Smooth muscle cell (in vitro differentiated cells): ENCODE measurements around the gene PSMB8. TPM values are rescaled to one million over a fixed set of nuclear protein-coding genes. Genes with fewer than 3 reads are reported as not detected.

Experiments used
- DNase-seq: peaks from one replicate; lab custom pipeline; 2025; ENCODE audit not compliant: unreplicated experiment; lab: John Stamatoyannopoulos, UW
- H2AFZ ChIP-seq: fragments of 200-600 bp; sonication (generic); 2 replicates; pipeline ENCODE4 v1.6.0; 2016; ENCODE audit warnings: antibody characterized with exemption, low read depth, mild to moderate bottlenecking
- H3F3A ChIP-seq: fragments of 200-600 bp; sonication (generic); 2 replicates; pipeline ENCODE4 v1.6.0; 2017; ENCODE audit warnings: antibody characterized with exemption, low read depth
- H3K27ac ChIP-seq: fragments of 200-600 bp; sonication (generic); 2 replicates; pipeline ENCODE4 v1.5.1; 2016; ENCODE audit warnings: low read depth, mild to moderate bottlenecking
- H3K27me3 ChIP-seq: fragments of 200-600 bp; sonication (generic); 2 replicates; pipeline ENCODE4 v1.6.1; 2016; ENCODE audit warnings: low read depth, mild to moderate bottlenecking
- H3K36me3 ChIP-seq: fragments of 200-600 bp; sonication (generic); 2 replicates; pipeline ENCODE4 v1.5.1; 2016; ENCODE audit warnings: low read depth
- H3K4me1 ChIP-seq: fragments of 200-600 bp; sonication (generic); 2 replicates; pipeline ENCODE4 v1.5.1; 2016; ENCODE audit warnings: low read depth
- H3K4me2 ChIP-seq: fragments of 200-600 bp; sonication (generic); 2 replicates; pipeline ENCODE4 v1.6.0; 2016; ENCODE audit warnings: mild to moderate bottlenecking
- H3K4me3 ChIP-seq: fragments of 200-600 bp; sonication (generic); 2 replicates; pipeline ENCODE4 v1.5.1; 2016; ENCODE audit warnings: mild to moderate bottlenecking
- H3K79me2 ChIP-seq: fragments of 200-600 bp; sonication (generic); 2 replicates; pipeline ENCODE4 v1.6.0; 2016; ENCODE audit warnings: low read depth, mild to moderate bottlenecking
- H3K9ac ChIP-seq: fragments of 200-600 bp; sonication (generic); 2 replicates; pipeline ENCODE4 v1.6.0; 2016; ENCODE audit warnings: low read depth
- H3K9me3 ChIP-seq: fragments of 200-600 bp; sonication (generic); replicated peaks from 2 replicates; pipeline ENCODE4 v1.5.1; 2016; ENCODE audit warnings: low read depth
- H4K20me1 ChIP-seq: fragments of 200-600 bp; sonication (generic); 2 replicates; pipeline ENCODE4 v1.6.0; 2016; ENCODE audit warnings: low read depth
- WGBS: methylation state at CpG from one replicate; pipeline ENCODE4 v1.1.7; 2016; ENCODE audit warnings: low lambda C conversion rate; 5-methylcytosine and 5-hydroxymethylcytosine counted together
- polyA plus RNA-seq: library from polyadenylated mRNA; unstranded; fragments of >200 nt; fragmentation: Nextera tagmentation; extraction: Ambion mirVana; gene quantifications from 2 replicates; pipeline ENCODE4 v1.2.1, GENCODE V29; 2016
- total RNA-seq: library from RNA; depleted of rRNA; stranded (reverse); fragments of >200 nt; gene quantifications from 2 replicates; pipeline ENCODE4 v1.2.3, GENCODE V29; 2014
- TF ChIP-seq, protein P1 (sequence below): fragments of 200-600 bp; sonication (generic); IDR thresholded peaks from 2 replicates; pipeline ENCODE4 v1.5.1; 2017; ENCODE audit warnings: borderline replicate concordance, mild to moderate bottlenecking, antibody characterized with exemption; ENCODE audit not compliant: insufficient read depth, poor library complexity, severe bottlenecking

PSMB8 gene
- total and polyA plus RNA-seq, 2 experiments from 2014 or later: 5.0 to 16.7 TPM

DNA sequence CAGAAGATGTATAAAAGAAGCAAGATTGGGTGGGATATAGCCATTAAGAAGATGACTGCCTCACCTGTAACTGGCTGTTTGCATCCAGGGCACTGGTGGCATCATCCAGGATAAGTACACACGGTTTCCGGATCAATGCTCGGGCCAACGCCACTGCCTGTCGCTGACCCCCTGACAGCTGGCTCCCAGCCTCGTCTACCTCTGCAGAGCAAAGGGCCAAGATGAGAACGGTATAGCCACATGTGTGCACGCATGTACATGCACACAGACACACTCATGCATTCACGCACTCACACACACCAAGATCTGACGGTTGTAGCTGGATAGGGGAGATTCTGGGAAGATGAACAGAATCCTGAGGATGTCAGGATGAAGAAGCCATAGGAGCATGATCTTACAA lies 3.2 kb upstream of the PSMB8 start:
- H3K4me2 ChIP-seq: no peak overlapping the region
- H3K27me3 ChIP-seq: peaks cover 72% of the 10 kb centered on the region
- H3K4me1 ChIP-seq: no peaks in the 10 kb centered on the region
- no peak overlapping the region for H2AFZ ChIP-seq
- TF ChIP-seq, protein P1, sequence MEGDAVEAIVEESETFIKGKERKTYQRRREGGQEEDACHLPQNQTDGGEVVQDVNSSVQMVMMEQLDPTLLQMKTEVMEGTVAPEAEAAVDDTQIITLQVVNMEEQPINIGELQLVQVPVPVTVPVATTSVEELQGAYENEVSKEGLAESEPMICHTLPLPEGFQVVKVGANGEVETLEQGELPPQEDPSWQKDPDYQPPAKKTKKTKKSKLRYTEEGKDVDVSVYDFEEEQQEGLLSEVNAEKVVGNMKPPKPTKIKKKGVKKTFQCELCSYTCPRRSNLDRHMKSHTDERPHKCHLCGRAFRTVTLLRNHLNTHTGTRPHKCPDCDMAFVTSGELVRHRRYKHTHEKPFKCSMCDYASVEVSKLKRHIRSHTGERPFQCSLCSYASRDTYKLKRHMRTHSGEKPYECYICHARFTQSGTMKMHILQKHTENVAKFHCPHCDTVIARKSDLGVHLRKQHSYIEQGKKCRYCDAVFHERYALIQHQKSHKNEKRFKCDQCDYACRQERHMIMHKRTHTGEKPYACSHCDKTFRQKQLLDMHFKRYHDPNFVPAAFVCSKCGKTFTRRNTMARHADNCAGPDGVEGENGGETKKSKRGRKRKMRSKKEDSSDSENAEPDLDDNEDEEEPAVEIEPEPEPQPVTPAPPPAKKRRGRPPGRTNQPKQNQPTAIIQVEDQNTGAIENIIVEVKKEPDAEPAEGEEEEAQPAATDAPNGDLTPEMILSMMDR: no peak
- H3K9ac ChIP-seq: no peak overlapping the region
- H3K9me3 ChIP-seq: no peaks in the 10 kb centered on the region
- WGBS: 90% methylated on average over 10 of the region's 10 CpGs
- no peaks in the 10 kb centered on the region for H4K20me1 ChIP-seq
- H3K79me2 ChIP-seq: no peaks in the 10 kb centered on the region
- no peak overlapping the region for H3K4me3 ChIP-seq
- no peak overlapping the region for H3K27ac ChIP-seq
- no peak for DNase-seq
- no peaks in the 10 kb centered on the region for H3F3A ChIP-seq
- no peaks in the 10 kb centered on the region for H3K36me3 ChIP-seq

DNA sequence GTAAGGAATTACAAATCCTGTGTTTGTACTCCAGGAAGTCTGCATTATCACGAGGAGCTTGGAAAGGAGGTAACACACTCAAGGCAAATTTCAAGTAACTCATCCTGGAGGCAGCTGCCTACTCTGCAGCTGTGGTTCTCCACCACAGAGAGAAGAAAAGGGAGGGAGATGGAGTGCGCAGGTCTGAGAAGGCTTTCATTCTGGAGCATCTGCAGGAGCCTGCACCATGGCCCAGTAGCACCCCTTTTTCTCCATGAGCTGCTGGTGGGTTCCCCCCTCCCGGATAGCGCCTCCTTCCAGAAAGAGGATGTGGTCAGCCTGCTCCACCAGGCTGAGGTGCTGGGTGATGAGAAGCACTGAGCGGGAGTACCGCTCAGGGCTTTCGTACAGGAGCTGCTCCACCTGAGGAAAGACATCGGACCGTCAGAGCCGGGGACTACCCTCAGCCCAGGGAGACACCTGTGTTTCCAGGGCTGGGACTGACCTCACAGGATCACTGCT lies 1.6 kb upstream of the PSMB8 start:
- no peak overlapping the region for H2AFZ ChIP-seq
- no peaks in the 10 kb centered on the region for H3K4me1 ChIP-seq
- H3K79me2 ChIP-seq: no peaks in the 10 kb centered on the region
- TF ChIP-seq, protein P1: no peak
- H3F3A ChIP-seq: no peaks in the 10 kb centered on the region
- H3K27me3 ChIP-seq: peaks cover 58% of the 10 kb centered on the region
- no peaks in the 10 kb centered on the region for H3K36me3 ChIP-seq
- no peak overlapping the region for H3K4me2 ChIP-seq
- no peak overlapping the region for H3K27ac ChIP-seq
- DNase-seq: no peak
- H3K4me3 ChIP-seq: no peak overlapping the region
- H3K9me3 ChIP-seq: no peaks in the 10 kb centered on the region
- 92% methylated on average over 10 of the region's 10 CpGs for WGBS
- H4K20me1 ChIP-seq: no peaks in the 10 kb centered on the region
- H3K9ac ChIP-seq: no peak overlapping the region

DNA sequence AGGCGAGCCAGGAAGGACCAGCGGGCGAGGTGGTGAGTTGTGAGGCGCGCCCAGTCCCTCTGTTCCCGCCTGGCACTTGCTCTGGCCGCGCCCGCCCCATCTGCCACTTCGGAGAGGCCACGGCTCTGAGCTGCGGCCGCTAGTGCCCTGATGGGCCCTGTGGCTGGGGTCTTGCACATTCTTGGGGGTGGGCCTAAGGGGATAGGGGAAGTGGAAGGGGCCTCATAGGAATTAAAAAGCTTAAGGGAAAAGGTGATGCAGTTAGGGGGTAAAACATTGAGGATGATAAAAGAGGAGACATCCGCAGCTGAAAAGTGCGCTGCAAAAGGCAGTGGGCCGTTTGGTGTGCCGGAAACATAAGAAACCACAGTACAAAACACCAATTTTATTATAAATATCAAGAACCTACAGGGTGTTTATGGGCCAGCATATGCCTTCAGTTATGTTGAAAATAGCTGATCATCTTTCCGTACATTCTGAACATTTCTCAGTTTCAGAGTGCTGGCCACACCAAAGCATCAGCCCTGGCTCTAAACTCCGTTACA lies 1.1 kb upstream of the PSMB8 start:
- Histone ChIP-seq H3K4me2 (peak overlapping the region; percentile 92), H3F3A (no peaks in the 10 kb centered on the region), H3K4me1 (no peaks in the 10 kb centered on the region), H4K20me1 (no peaks in the 10 kb centered on the region), H2AFZ (peak overlapping the region; percentile 99), H3K27me3 (peaks cover 56% of the 10 kb centered on the region), H3K9me3 (no peaks in the 10 kb centered on the region), H3K36me3 (no peaks in the 10 kb centered on the region), H3K79me2 (no peaks in the 10 kb centered on the region), H3K27ac (no peak overlapping the region), H3K4me3 (peak overlapping the region; percentile 88), H3K9ac (no peak overlapping the region)
- WGBS: 37% methylated on average over 15 of the region's 19 CpGs
- DNase-seq: no peak
- TF ChIP-seq, protein P1: no peak
